Activated CD8-positive, alpha-beta T cell treated with anti-CD3 and anti-CD28 coated beads, Interleukin-2, amount 10 ng/mL, durations not matched to agents 7 days and 5 days (primary cell): ENCODE measurements around the gene MCC. TPM values are rescaled to one million over a fixed set of nuclear protein-coding genes. Genes with fewer than 3 reads are reported as not detected.

ENCODE experiments used
- ATAC-seq: fragments of 150-1000 bp; cut with Tn5 transposase; one replicate; pipeline ENCODE4 v1.10.0; 2021; ENCODE audit warnings: moderate library complexity
- CTCF ChIA-PET: fragments of 350-600 bp; sonication (Branson Sonifier 250); formaldehyde crosslinking; loops from one replicate; lab custom pipeline; 2021; ENCODE audit warnings: antibody characterized with exemption; lab: Charles Lee
- POLR2A ChIA-PET: fragments of 350-600 bp; sonication (Branson Sonifier 250); formaldehyde crosslinking; loops from one replicate; lab custom pipeline; 2021; ENCODE audit warnings: antibody characterized with exemption; lab: Charles Lee
- DNase-seq: peaks from one replicate; pipeline ENCODE4 v3.0.0-alpha.2; 2020
- H3K27ac Mint-ChIP-seq: one replicate; pipeline ENCODE4 v1.8.0; 2021; ENCODE audit warnings: mild to moderate bottlenecking, mixed read lengths
- H3K27me3 Mint-ChIP-seq: one replicate; pipeline ENCODE4 v1.8.0; 2021; ENCODE audit warnings: low read depth, mixed read lengths
- H3K36me3 Mint-ChIP-seq: one replicate; pipeline ENCODE4 v1.8.0; 2021; ENCODE audit warnings: low read depth, mixed read lengths
- H3K4me1 Mint-ChIP-seq: one replicate; pipeline ENCODE4 v1.8.0; 2021; ENCODE audit warnings: low read depth, mixed read lengths
- H3K4me3 Mint-ChIP-seq: one replicate; pipeline ENCODE4 v1.8.0; 2021; ENCODE audit warnings: mild to moderate bottlenecking, mixed read lengths
- H3K9me3 Mint-ChIP-seq: one replicate; pipeline ENCODE4 v1.8.0; 2022; ENCODE audit warnings: mixed read lengths; ENCODE audit not compliant: insufficient read depth
- total RNA-seq, 2 experiments: library from RNA; stranded (reverse); gene quantifications; one replicate each; pipeline ENCODE4 v1.2.3, GENCODE V29; 2021

MCC gene
- total RNA-seq, result 1 to 10 TPM; 7.6 to 8.0 TPM

DNA sequence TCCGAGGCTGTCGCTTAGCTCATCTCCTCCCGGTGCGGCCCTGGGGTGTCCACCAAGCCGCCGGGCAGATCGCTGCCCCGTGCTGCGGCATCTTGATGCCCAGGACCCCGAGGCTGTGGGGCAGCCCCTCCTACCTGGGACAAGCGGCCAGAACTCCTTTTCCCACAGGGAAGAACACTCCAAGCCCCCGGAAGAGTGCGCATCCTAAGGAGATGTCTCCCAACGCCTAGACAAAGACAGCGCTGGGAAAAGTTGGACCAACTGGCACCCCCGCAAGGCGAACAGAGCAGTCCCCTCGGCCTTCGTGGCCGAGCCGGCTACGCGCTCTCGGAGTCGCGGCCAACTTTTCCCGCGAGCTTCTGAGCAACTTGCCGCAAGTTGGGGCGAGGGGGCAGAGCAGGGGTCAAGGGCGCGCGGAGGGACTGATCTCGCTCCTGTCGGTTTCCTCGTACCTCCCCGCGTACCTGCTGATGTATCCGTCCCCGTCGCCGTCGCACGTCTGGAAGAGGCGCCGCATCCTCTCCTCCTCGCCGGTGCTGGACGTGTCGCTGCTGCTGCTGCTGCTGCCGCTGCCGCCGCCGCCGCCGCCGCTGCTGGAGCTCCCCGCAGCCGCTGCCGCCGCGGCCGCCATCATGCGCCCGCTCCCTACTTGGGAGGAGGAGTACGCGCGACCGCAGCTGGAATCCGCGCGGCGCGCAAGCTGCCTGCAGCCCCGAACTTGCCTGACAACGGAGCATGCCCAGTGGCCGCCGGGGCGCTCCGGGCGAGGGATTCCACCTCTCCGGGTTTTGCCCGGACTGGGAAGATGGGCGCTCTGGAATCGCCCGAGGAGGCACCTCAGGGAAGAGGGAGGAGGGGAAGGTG lies at the start of gene MCC:
Gene MCC, minus strand, starts transcription at position 673 of the 864 bp plus-strand sequence.
- no peak within 1 kb of the TSS for H3K27ac Mint-ChIP-seq
- peak within 1 kb of the TSS; percentile 69 for H3K4me3 Mint-ChIP-seq
- H3K36me3 Mint-ChIP-seq, result peaks cover 17% of the 10 kb centered on the region
- ChIA-PET POLR2A (interaction anchor here (0.9 to 1.0 kb wide), 2 partner anchors 27 to 109 kb away, joined by 3 to 4 read pairs; no protein-coding TSS in a partner anchor), CTCF (interaction anchor here (1.3 kb wide), 1 partner anchor 26 kb away, joined by 4 read pairs; the partner anchor contains the start of gene YTHDC2)
- peak; percentile 69 for ATAC-seq
- H3K27me3 Mint-ChIP-seq, result peaks cover 74% of the 10 kb centered on the region
- peaks cover 25% of the 10 kb centered on the region for H3K4me1 Mint-ChIP-seq
- H3K9me3 Mint-ChIP-seq, result peaks cover 21% of the 10 kb centered on the region
- DNase-seq, result peak; percentile 50

DNA sequence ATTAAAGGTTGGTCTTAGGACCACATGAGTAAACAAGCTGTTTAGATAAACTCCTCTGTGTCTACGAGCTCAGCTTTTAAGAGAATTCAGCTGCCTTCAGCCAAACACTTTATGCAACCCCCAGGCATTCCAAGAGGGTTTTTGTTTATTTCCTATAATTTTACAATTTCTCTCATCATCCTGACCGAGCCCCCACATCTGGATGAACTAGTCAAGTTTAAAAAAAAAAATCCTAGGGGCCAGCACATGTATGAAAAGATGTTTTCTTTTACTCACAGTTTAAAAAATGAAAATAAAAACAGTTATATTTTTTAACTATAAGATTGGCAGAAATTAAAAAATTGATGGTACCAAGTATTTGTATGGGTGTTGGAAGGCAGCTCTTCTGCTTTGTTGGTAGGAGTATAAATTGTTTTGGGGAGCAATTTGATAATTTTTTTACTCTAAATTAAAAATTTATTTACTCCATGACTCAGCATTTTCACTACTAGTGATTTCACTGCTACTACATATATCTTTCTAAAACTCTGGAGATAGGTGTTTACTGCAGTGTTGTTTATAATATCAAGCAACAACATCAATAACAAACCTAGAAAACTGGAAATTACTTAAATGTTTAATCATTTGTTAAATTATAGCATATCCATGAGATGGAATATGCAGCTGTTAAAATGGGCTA lies 43.4 kb upstream of the MCC start:
- ATAC-seq, result no peak
- Mint-ChIP-seq H3K27me3 (no peaks in the 10 kb centered on the region), H3K4me3 (no peak overlapping the region), H3K36me3 (peaks cover 54% of the 10 kb centered on the region), H3K27ac (no peak overlapping the region), H3K4me1 (no peaks in the 10 kb centered on the region), H3K9me3 (peaks cover 27% of the 10 kb centered on the region)
- DNase-seq, result no peak
- ChIA-PET POLR2A (no interaction called here), CTCF (interaction anchor here (1.2 to 1.5 kb wide), 2 partner anchors 8 to 195 kb away, joined by 3 read pairs; no protein-coding TSS in a partner anchor)

DNA sequence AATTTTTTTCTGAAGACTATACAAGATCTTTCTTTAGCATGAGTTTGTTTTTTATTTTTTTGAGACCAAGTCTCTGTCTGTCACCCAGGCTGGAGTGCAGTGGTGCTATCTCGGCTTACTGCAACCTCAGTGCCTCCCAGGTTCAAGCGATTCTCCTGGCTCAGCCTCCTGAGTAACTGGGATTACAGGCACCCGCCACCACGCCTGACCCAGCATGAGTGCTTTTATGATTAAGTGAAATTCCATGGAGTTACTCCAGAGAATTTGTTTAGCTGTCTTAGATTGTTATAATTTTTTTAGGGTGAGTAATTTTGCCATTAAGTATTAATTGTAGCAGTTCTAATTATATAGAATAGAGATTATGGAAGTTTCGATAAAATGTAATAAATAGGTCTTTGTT lies 39.5 kb upstream of the MCC start:
- Mint-ChIP-seq H3K36me3 (peaks cover 35% of the 10 kb centered on the region), H3K9me3 (peaks cover 25% of the 10 kb centered on the region), H3K27me3 (no peaks in the 10 kb centered on the region), H3K4me3 (no peak overlapping the region), H3K27ac (no peak overlapping the region), H3K4me1 (peaks cover 15% of the 10 kb centered on the region)
- ChIA-PET CTCF (interaction anchor here (0.7 kb wide), 1 partner anchor 9 kb away, joined by 3 read pairs; no protein-coding TSS in a partner anchor), POLR2A (no interaction called here)
- ATAC-seq, result no peak
- DNase-seq, result no peak

DNA sequence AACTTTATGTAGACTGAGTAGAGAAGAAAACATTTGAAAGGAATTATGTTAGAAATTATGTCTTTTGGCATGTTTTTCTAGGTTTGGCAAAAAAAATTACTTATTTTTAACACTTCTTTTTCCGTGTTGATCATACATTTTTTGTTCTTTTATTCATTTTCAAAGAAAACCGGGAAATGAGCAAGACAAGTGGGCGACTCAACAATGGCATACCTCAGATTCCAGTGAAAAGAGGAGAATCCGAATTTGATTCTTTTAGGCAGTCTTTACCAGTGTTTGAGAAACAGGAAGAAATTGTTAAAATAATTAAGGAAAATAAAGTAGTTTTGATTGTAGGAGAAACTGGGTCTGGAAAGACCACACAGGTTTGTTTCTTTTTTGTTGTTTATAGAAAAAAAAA lies 38.2 kb upstream of the MCC start:
- DNase-seq, result no peak
- no peak for ATAC-seq
- ChIA-PET POLR2A (no interaction called here), CTCF (interaction anchor here (1.3 to 1.7 kb wide), 3 partner anchors 12 to 530 kb away, joined by 4 to 6 read pairs (median 5); partner anchors contain the start of gene YTHDC2)
- Mint-ChIP-seq H3K36me3 (peaks cover 29% of the 10 kb centered on the region), H3K4me1 (peaks cover 19% of the 10 kb centered on the region), H3K27ac (no peak overlapping the region), H3K27me3 (no peaks in the 10 kb centered on the region), H3K9me3 (peaks cover 14% of the 10 kb centered on the region), H3K4me3 (no peak overlapping the region)

DNA sequence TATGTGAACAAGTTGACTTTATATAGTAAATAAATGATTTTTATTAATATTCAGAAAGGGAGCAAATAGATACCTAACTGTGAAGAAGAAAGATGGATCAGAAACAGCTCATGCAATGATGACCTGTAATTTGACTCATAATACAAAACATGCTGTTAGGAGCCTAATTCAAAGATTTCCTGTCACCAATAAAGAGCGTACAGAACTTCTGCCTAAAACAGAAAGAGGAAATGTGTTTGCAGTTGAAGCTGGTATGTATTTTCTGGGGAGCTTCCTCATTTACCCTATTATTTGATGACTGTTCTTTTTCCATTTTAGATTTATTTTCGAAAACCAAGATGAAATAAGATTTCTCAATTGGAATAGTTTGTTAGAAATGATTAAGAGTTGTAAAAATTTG lies 36.7 kb upstream of the MCC start:
- Mint-ChIP-seq H3K27ac (peak overlapping the region; percentile 55), H3K4me1 (peaks cover 28% of the 10 kb centered on the region), H3K9me3 (peaks cover 3% of the 10 kb centered on the region), H3K27me3 (no peaks in the 10 kb centered on the region), H3K4me3 (no peak overlapping the region), H3K36me3 (peaks cover 27% of the 10 kb centered on the region)
- CTCF ChIA-PET, result interaction anchor here (0.7 to 1.7 kb wide), 6 partner anchors 11 to 529 kb away, joined by 3 to 6 read pairs (median 4); partner anchors contain the start of gene YTHDC2
- DNase-seq, result no peak
- ATAC-seq, result peak; percentile 64
- POLR2A ChIA-PET, result interaction anchor here (1.0 to 1.8 kb wide), 3 partner anchors 11 to 231 kb away, joined by 3 to 10 read pairs (median 3); partner anchors contain the start of gene YTHDC2

DNA sequence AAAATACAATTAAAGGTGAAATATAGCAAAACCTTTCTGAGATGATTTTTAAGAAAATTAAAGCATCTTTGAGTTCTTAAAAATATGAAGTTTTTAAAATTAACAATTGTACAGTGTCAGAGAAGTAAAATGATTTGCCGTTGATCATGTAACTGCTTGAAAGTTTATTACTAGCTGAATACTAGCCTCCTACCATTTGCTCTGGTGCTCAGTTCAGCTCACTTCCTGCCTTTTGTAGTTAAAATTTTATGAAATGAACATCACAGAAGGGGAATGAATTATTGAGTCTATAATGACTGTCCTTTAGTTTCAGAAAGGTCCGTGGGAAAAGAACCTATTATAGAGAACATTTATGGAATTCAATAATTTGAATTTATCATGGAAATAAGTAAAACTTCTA lies 34.9 kb upstream of the MCC start:
- DNase-seq (no peak), ATAC-seq (no peak)
- Mint-ChIP-seq H3K27me3 (no peaks in the 10 kb centered on the region), H3K36me3 (peaks cover 31% of the 10 kb centered on the region), H3K4me3 (no peak overlapping the region), H3K27ac (no peak overlapping the region), H3K9me3 (peaks cover 3% of the 10 kb centered on the region), H3K4me1 (peaks cover 34% of the 10 kb centered on the region)
- ChIA-PET POLR2A (no interaction called here), CTCF (interaction anchor here (0.6 to 1.8 kb wide), 5 partner anchors 9 to 500 kb away, joined by 3 to 5 read pairs (median 3); partner anchors contain the start of gene YTHDC2)

DNA sequence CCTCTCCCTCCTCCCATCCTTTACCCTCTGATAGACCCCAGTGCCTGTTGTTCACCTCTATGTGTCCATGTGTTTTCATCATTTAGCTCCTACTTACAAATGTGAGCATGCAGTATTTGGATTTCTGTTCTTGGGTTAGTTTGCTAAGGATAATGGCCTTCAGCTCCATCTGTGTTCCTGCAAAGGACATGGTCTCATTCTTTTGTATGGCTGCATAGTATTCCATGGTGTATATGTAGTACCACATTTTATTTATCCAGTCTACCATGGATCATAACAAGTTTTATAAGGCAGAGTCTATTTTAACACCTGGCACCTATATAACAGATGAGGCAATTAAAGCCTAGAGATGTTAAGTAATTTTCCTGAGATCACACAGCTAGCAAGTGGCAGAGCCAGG lies 32.6 kb upstream of the MCC start:
- no peak overlapping the region for H3K27ac Mint-ChIP-seq
- ATAC-seq, result no peak
- peaks cover 46% of the 10 kb centered on the region for H3K4me1 Mint-ChIP-seq
- DNase-seq, result no peak
- peaks cover 3% of the 10 kb centered on the region for H3K9me3 Mint-ChIP-seq
- peaks cover 38% of the 10 kb centered on the region for H3K36me3 Mint-ChIP-seq
- no peak overlapping the region for H3K4me3 Mint-ChIP-seq
- ChIA-PET POLR2A (no interaction called here), CTCF (interaction anchor here (1.2 to 2.1 kb wide), 2 partner anchors 141 to 598 kb away, joined by 3 to 6 read pairs; no protein-coding TSS in a partner anchor)
- no peaks in the 10 kb centered on the region for H3K27me3 Mint-ChIP-seq

DNA sequence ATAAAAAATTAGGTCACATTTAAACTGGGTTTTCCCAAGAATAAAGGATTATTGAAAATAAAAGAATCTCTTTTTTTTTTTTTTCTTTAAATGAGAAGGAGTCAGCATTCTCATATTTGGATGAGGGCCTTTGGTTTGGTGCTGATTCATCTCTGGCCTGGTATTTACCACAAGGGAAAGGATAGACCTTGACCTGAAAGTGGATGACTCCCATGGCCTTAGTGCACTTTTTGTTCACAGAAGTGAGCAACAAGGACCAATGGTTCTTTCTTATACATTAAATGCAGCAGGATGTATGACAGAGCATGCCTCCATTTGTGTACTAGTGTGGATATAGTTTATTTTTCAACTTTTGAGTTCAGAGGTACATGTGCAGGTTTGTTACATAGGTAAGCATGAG lies 32.2 kb upstream of the MCC start:
- no peaks in the 10 kb centered on the region for H3K27me3 Mint-ChIP-seq
- peaks cover 3% of the 10 kb centered on the region for H3K9me3 Mint-ChIP-seq
- POLR2A ChIA-PET, result no interaction called here
- H3K4me1 Mint-ChIP-seq, result peaks cover 48% of the 10 kb centered on the region
- peaks cover 43% of the 10 kb centered on the region for H3K36me3 Mint-ChIP-seq
- no peak for DNase-seq
- ATAC-seq, result no peak
- no peak overlapping the region for H3K27ac Mint-ChIP-seq
- CTCF ChIA-PET, result interaction anchor here (2.1 kb wide), 1 partner anchor 141 kb away, joined by 6 read pairs; no protein-coding TSS in a partner anchor
- no peak overlapping the region for H3K4me3 Mint-ChIP-seq

DNA sequence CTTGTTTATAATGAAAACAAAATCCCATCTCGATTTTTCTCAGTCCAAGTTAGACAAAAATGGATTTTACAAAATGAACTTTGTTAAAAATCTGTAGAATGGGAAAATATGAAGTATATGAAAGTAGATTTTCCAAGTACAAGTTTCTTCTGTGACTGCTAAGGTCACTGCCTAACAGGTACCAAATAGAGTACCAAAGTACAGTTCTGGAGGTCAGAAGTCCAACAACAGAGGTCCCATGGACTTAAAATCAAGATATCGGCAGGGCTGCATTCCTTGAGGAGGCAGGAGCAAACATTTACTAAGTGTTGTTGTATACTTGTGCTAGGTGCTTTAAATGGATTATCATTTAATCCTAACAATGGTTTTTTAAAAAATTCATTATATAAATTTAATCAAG lies 31.2 kb upstream of the MCC start:
- Mint-ChIP-seq H3K27me3 (no peaks in the 10 kb centered on the region), H3K4me1 (peaks cover 52% of the 10 kb centered on the region), H3K9me3 (peaks cover 3% of the 10 kb centered on the region), H3K36me3 (peaks cover 46% of the 10 kb centered on the region), H3K4me3 (no peak overlapping the region), H3K27ac (no peak overlapping the region)
- DNase-seq, result no peak
- ATAC-seq, result no peak
- POLR2A ChIA-PET, result no interaction called here
- CTCF ChIA-PET, result no interaction called here

DNA sequence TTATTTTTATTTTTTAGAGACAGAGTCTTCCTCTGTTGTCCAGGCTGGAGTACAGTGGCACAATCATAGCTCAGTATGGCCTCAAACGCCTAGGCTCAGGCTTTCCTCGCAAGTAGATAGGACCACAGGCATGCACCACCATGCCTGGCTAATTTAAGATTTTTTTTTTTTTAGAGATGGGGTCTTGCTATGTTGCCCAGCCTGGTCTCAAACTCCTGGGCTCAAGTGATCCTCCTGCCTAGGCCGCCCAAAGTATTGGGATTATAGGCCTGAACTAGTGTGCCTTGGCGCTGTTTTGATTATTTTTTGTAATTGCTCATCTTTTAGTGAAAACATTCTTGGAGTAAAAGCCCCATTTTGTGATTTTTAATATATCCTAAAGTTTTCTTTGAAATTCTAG lies 30.6 kb upstream of the MCC start:
- H3K9me3 Mint-ChIP-seq, result peaks cover 3% of the 10 kb centered on the region
- no peak for DNase-seq
- no peak for ATAC-seq
- ChIA-PET CTCF (interaction anchor here (0.7 kb wide), 1 partner anchor 9 kb away, joined by 3 read pairs; no protein-coding TSS in a partner anchor), POLR2A (no interaction called here)
- no peak overlapping the region for H3K4me3 Mint-ChIP-seq
- H3K4me1 Mint-ChIP-seq, result peaks cover 52% of the 10 kb centered on the region
- no peaks in the 10 kb centered on the region for H3K27me3 Mint-ChIP-seq
- peaks cover 46% of the 10 kb centered on the region for H3K36me3 Mint-ChIP-seq
- H3K27ac Mint-ChIP-seq, result no peak overlapping the region

DNA sequence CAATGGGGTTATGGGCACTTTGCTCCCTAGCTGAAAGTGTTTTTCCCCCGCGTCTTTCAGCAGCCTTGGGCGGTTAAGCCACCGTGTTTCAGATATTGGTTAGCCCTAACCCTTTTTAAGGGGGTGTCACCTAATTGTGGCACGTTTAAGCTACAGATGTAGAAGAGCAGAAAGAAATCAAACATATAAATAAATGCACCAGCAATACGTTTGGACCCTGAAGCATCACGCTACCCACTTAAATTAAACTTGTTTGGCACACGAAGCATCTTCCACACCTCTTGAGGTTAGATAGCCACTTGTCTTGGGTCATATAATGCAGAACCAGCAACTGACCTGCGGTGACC lies 26.0 kb upstream of the MCC start:
- ATAC-seq (no peak), DNase-seq (no peak)
- Mint-ChIP-seq H3K27ac (peak overlapping the region; percentile 92), H3K4me3 (peak overlapping the region; percentile 92), H3K36me3 (peaks cover 28% of the 10 kb centered on the region), H3K4me1 (peaks cover 38% of the 10 kb centered on the region), H3K27me3 (peaks cover 16% of the 10 kb centered on the region), H3K9me3 (no peaks in the 10 kb centered on the region)
- ChIA-PET CTCF (interaction anchor here (0.9 to 8.2 kb wide), 9 partner anchors 8 to 518 kb away, joined by 3 to 129 read pairs (median 4); partner anchors contain the start of gene MCC), POLR2A (interaction anchor here (1.1 to 2.0 kb wide), 3 partner anchors 10 to 219 kb away, joined by 4 to 10 read pairs (median 4); partner anchors contain the start of gene MCC)
